Fibroblast of lung (primary cell): Measurements from ENCODE around the gene FAM162A. TPM values are rescaled to one million over a fixed set of nuclear protein-coding genes. Genes with fewer than 3 reads are reported as not detected.

Source experiments
- DNase-seq, 2 donors: peaks; one replicate each; pipeline versions ENCODE4 v3.0.0 to v3.0.0-alpha.2; 2010; ENCODE audit warnings: low read depth in 2 of 2
- H2AFZ ChIP-seq: 2 replicates; pipeline ENCODE4 v1.5.1; 2012; ENCODE audit warnings: low read length, control low read depth, inconsistent platforms
- H3K27ac ChIP-seq: 2 replicates; pipeline ENCODE4 v1.5.1; 2011; ENCODE audit warnings: low read length, control low read depth; ENCODE audit not compliant: insufficient read depth
- H3K27me3 ChIP-seq: 2 replicates; pipeline ENCODE4 v1.5.1; 2011; ENCODE audit warnings: mild to moderate bottlenecking, low read length; ENCODE audit not compliant: control insufficient read depth, insufficient read depth
- H3K36me3 ChIP-seq: 2 replicates; pipeline ENCODE4 v1.5.1; 2011; ENCODE audit warnings: low read length; ENCODE audit not compliant: control insufficient read depth, insufficient read depth
- H3K4me1 ChIP-seq: 2 replicates; pipeline ENCODE4 v1.5.1; 2011; ENCODE audit warnings: low read length; ENCODE audit not compliant: control insufficient read depth, insufficient read depth; ENCODE audit errors: extremely low read depth
- H3K4me2 ChIP-seq: 2 replicates; pipeline ENCODE4 v1.5.1; 2011; ENCODE audit warnings: low read length, control low read depth; ENCODE audit not compliant: insufficient read depth; ENCODE audit errors: extremely low read depth
- H3K4me3 ChIP-seq, 4 experiments: fragments of 200-600 bp in 1 of 4; sonication (generic) in 1 of 4; replicated peaks in 1 of 4; 2 replicates each; pipeline ENCODE4 v1.5.1; 2011 to 2016; ENCODE audit warnings: low read length in 4 of 4, low read depth in 3 of 4, mild to moderate bottlenecking in 3 of 4, control low read depth in 2 of 4, inconsistent platforms in 1 of 4, mixed read lengths in 1 of 4; ENCODE audit not compliant: insufficient read depth in 1 of 4; ENCODE audit errors: control extremely low read depth in 1 of 4
- H3K79me2 ChIP-seq: 2 replicates; pipeline ENCODE4 v1.5.1; 2012; ENCODE audit warnings: mild to moderate bottlenecking, low read length, inconsistent platforms; ENCODE audit not compliant: control insufficient read depth, insufficient read depth
- H3K9ac ChIP-seq: 2 replicates; pipeline ENCODE4 v1.5.1; 2011; ENCODE audit warnings: mild to moderate bottlenecking, low read length, control low read depth; ENCODE audit not compliant: insufficient read depth
- H3K9me3 ChIP-seq: 2 replicates; pipeline ENCODE4 v1.5.1; 2012; ENCODE audit warnings: low read depth, low read length; ENCODE audit not compliant: control insufficient read depth, insufficient read depth
- H4K20me1 ChIP-seq: 2 replicates; pipeline ENCODE4 v1.5.1; 2011; ENCODE audit warnings: low read length; ENCODE audit not compliant: control insufficient read depth, insufficient read depth; ENCODE audit errors: extremely low read depth
- CTCF ChIP-seq, 2 donors: IDR thresholded peaks in 1 of 2; conservative IDR thresholded peaks in 1 of 2; 1 replicate in 1 of 2; 2 replicates in 1 of 2; pipeline ENCODE4 v1.5.1; 2011 to 2012; ENCODE audit warnings: low read length in 2 of 2, control low read depth in 1 of 2, inconsistent platforms in 1 of 2, low read depth in 1 of 2, mild to moderate bottlenecking in 1 of 2
- EZH2 ChIP-seq: IDR thresholded peaks from 2 replicates; pipeline ENCODE4 v1.5.1; 2012; ENCODE audit warnings: low read length, control low read depth, mild to moderate bottlenecking; ENCODE audit errors: missing control alignments
- polyA plus RNA-seq, 2 donors: library from polyadenylated mRNA; depleted of rRNA in 1 of 2; stranded (reverse) in 1 of 2; unstranded in 1 of 2; fragments of >200 nt; gene quantifications; 2 replicates each; pipeline ENCODE4 v1.2.1, GENCODE V29; 2011 to 2012; ENCODE audit warnings: missing spikeins in 1 of 2
- total RNA-seq: library from RNA; depleted of rRNA; stranded (reverse); fragments of >200 nt; gene quantifications from 2 replicates; pipeline ENCODE4 v1.2.1, GENCODE V29; 2014

Gene FAM162A
- total and polyA plus RNA-seq, 2 donors (not counting 1 experiment from before 2014, with no cell fraction given) = 16.7 to 47.6 TPM

GRCh38 chr3:122457706-122458105 is 73.7 kb downstream of the FAM162A start:
- H3K4me3 ChIP-seq = no peak overlapping the region
- no peak for DNase-seq
- no peak overlapping the region for H3K9ac ChIP-seq
- H3K4me1 ChIP-seq = no peaks in the 10 kb centered on the region
- peaks cover 5% of the 10 kb centered on the region for H3K36me3 ChIP-seq
- no peak overlapping the region for H3K27ac ChIP-seq
- no peak overlapping the region for H3K4me2 ChIP-seq
- H4K20me1 ChIP-seq = no peaks in the 10 kb centered on the region
- TF ChIP-seq EZH2 = no peak
- TF ChIP-seq CTCF (conservative IDR thresholded peaks at IDR 0.05 in 1 of 2, IDR thresholded peaks at IDR 0.05 in 1 of 2; ENCODE audit: low read depth in 1 of 2, low read length in 2 of 2) = no peak
- no peaks in the 10 kb centered on the region for H3K27me3 ChIP-seq
- H3K9me3 ChIP-seq = no peaks in the 10 kb centered on the region
- no peak overlapping the region for H2AFZ ChIP-seq
- H3K79me2 ChIP-seq = no peaks in the 10 kb centered on the region

GRCh38 chr3:122458992-122459391 is 75.0 kb downstream of the FAM162A start:
- no peaks in the 10 kb centered on the region for H3K4me1 ChIP-seq
- H3K4me3 ChIP-seq = no peak overlapping the region
- H4K20me1 ChIP-seq = no peaks in the 10 kb centered on the region
- H3K4me2 ChIP-seq = no peak overlapping the region
- peaks cover 2% of the 10 kb centered on the region for H3K36me3 ChIP-seq
- H3K27me3 ChIP-seq = no peaks in the 10 kb centered on the region
- TF ChIP-seq EZH2 = no peak
- peak; percentile 33 to 45 for TF ChIP-seq CTCF (conservative IDR thresholded peaks at IDR 0.05 in 1 of 2, IDR thresholded peaks at IDR 0.05 in 1 of 2; ENCODE audit: low read depth in 1 of 2, low read length in 2 of 2)
- no peaks in the 10 kb centered on the region for H3K9me3 ChIP-seq
- no peak overlapping the region for H3K27ac ChIP-seq
- no peaks in the 10 kb centered on the region for H3K79me2 ChIP-seq
- no peak overlapping the region for H2AFZ ChIP-seq
- no peak overlapping the region for H3K9ac ChIP-seq
- peak; percentile 48 to 76 for DNase-seq

- DNase-seq = no peak
- TF ChIP-seq CTCF (conservative IDR thresholded peaks at IDR 0.05 in 1 of 2, IDR thresholded peaks at IDR 0.05 in 1 of 2; ENCODE audit: low read depth in 1 of 2, low read length in 2 of 2) = no peak
- no peak for TF ChIP-seq EZH2
- H4K20me1 ChIP-seq = no peaks in the 10 kb centered on the region
- peaks cover 2% of the 10 kb centered on the region for H3K36me3 ChIP-seq
- no peak overlapping the region for H2AFZ ChIP-seq
- H3K27me3 ChIP-seq = no peaks in the 10 kb centered on the region
- H3K27ac ChIP-seq = no peak overlapping the region
- no peak overlapping the region for H3K9ac ChIP-seq
- H3K79me2 ChIP-seq = no peaks in the 10 kb centered on the region
- H3K9me3 ChIP-seq = no peaks in the 10 kb centered on the region
- no peak overlapping the region for H3K4me3 ChIP-seq
- H3K4me1 ChIP-seq = no peaks in the 10 kb centered on the region
- H3K4me2 ChIP-seq = no peak overlapping the region
Observed at GRCh38 chr3:122461806-122462205, 77.8 kb downstream of the FAM162A start.

Other genes with a start within 250 kb of the FAM162A start
- under 0.01 TPM in 1 of 2 replicates, not detected in the other for gene CASR, start 200.5 kb upstream of the FAM162A start, total RNA-seq
- gene CASR, start 200.5 kb upstream of the FAM162A start, polyA plus RNA-seq = not detected in 2 replicates
- 7.9 and 16.2 TPM in 2 replicates for gene CSTA, start 58.9 kb upstream of the FAM162A start, total RNA-seq
- 0.61 and 1.1 TPM in 2 replicates for gene CSTA, start 58.9 kb upstream of the FAM162A start, polyA plus RNA-seq
- 30.9 and 57.8 TPM in 2 replicates for gene MIX23, start 951 bp upstream of the FAM162A start, total RNA-seq
- gene MIX23, start 951 bp upstream of the FAM162A start, polyA plus RNA-seq = 22.3 and 26.7 TPM in 2 replicates
- gene WDR5B, start 31.9 kb downstream of the FAM162A start, total RNA-seq = 5.4 and 6.6 TPM in 2 replicates
- 5.5 and 7.2 TPM in 2 replicates for gene WDR5B, start 31.9 kb downstream of the FAM162A start, polyA plus RNA-seq
- gene KPNA1, start 130.8 kb downstream of the FAM162A start, total RNA-seq = 21.3 and 23.9 TPM in 2 replicates
- 54.5 and 56.0 TPM in 2 replicates for gene KPNA1, start 130.8 kb downstream of the FAM162A start, polyA plus RNA-seq
- gene PARP9, start 180.1 kb downstream of the FAM162A start, total RNA-seq = 44.2 and 56.0 TPM in 2 replicates
- gene PARP9, start 180.1 kb downstream of the FAM162A start, polyA plus RNA-seq = 39.2 and 50.0 TPM in 2 replicates
- 24.4 and 31.9 TPM in 2 replicates for gene DTX3L, start 180.2 kb downstream of the FAM162A start, total RNA-seq
- 14.5 and 15.9 TPM in 2 replicates for gene DTX3L, start 180.2 kb downstream of the FAM162A start, polyA plus RNA-seq
- gene PARP15, start 193.5 kb downstream of the FAM162A start, total RNA-seq = 0.26 and 1.2 TPM in 2 replicates
- gene PARP15, start 193.5 kb downstream of the FAM162A start, polyA plus RNA-seq = 0.62 and 0.70 TPM in 2 replicates